Activated T-cell treated with anti-CD3 and anti-CD28 coated beads for 48 hours (primary cell): ENCODE data around the gene CHCHD2.
"Not testable (repeated sequence)": the region's sequence is repeated elsewhere in the genome, so short reads cannot be mapped to it uniquely, and the experiment has no call there.

Experiments
- DNase-seq: peaks from one replicate; pipeline ENCODE4 v3.0.0-alpha.2; 2020; ENCODE audit warnings: low read depth

Gene CHCHD2, protein sequence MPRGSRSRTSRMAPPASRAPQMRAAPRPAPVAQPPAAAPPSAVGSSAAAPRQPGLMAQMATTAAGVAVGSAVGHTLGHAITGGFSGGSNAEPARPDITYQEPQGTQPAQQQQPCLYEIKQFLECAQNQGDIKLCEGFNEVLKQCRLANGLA

DNA sequence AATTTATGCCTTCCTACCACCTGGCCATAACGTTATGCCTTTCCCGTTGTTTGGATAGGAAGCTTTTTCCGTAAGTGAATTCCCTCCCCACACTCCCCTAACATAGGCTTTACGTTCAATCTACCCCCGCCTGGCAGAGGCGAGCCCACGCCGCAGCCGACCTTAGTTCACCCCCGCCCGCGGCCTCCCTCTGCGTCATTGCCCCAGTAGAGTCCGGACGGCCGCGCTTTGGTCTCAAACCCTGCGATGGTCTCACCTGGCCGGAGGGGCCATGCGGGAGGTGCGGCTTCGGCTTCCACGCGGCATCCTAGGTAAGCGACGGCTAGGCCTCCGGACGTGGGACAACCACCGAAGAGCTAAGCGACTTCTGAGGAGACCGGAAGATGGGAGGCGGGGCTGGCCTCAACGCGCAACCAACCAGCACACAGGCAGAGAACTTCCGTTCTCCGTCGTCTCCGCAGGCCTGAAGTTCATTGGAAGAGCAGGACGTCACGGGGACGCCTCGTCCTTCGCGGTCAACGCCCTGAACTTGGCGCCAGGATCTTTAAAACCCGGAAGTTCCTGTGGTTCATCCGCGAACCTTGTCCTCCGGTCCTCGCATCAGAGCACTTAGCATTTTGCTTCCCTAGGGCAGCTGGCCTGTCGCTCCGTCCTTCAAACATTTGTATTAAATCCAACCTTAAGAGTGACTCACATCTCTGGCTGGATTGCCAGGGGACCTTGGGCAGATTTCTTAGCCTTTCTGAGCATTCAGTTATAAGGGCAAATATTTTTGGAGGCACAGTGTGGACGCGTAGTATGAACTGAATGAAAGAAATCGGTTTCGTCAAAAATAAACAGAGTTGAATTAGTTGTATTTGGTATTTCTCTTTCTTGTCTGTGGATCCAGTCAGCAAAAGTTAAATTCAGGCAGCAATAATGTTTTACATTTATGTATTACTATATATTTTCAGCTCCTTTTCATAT, at the start of gene CHCHD2:
TSS of gene CHCHD2 (minus strand) at position 369 of the 966 bp plus-strand sequence. CDS start at position 306, 63 bp downstream.
- peak; percentile 90 for DNase-seq

DNA sequence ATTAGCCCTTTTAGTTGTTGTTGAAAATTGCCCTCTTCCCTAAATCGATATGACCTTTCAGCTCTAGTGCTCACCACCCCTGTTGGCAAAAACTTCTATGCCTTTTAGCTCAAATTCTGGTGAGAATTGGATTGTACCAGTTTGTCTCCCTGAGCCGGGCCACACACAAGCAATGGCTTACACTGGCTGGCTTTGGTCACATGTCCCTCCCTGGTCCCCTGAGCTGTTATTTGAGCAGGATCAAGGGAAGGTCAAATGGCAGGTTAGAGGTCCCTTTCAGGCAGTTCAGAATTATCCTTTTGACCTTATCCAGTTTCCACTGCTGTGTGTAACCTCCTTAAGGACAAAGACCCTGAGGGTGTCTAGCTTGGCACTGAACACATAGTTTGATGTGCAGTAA, 24.8 kb upstream of the CHCHD2 start:
- not testable (repeated sequence) for DNase-seq

DNA sequence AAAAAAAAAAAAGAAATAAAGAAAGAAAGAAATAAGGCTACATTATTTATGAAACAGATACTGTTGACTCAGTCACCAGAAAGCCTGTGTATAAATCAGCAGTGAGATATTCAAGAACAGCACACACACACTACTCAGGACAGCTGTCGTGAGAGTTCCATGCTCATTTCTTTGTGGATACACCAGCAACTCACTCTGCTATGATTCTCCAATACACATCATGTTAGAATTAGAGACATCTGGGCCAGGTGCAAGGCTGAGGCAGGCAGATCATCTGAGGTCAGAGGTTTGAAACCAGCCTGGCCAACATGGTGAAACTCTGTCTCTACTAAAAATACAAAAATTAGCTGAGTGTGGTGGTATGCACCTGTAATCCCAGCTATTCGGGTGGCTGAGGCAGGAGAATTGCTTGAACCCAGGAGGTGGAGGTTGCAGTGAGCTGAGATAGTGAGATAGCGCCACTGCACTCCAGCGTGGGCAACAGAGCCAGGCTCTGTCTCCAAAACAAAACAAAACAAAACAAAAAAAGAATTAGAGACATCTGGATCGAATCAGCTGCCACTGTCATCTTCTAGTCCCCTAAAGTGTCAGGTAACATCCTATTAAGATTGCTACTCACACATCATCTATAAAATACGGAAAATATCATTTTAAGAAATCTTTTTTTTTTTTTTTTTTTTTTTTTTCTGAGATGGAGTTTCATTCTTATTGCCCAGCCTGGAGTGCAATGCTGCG, 21.1 kb upstream of the CHCHD2 start:
- DNase-seq: no peak

DNA sequence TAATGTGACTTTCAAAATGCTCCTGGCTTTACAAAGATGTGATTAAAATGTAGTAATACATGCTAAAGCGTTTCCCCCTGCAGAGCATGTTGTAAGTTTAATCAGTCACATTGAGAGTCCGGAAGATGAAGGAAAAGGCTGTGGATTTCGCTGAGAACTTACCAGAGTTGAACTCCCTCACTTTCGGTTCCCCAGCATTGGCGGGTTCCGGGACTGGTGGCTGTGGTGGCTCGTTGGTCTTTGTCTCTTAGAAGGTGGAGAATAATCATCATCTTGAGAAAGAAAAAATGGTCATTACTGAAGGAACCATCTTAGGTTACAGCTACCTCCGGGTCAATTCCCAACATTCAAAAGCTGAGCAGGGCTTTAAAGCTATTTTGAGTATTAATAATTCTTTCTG, 19.6 kb upstream of the CHCHD2 start:
- DNase-seq: no peak

DNA sequence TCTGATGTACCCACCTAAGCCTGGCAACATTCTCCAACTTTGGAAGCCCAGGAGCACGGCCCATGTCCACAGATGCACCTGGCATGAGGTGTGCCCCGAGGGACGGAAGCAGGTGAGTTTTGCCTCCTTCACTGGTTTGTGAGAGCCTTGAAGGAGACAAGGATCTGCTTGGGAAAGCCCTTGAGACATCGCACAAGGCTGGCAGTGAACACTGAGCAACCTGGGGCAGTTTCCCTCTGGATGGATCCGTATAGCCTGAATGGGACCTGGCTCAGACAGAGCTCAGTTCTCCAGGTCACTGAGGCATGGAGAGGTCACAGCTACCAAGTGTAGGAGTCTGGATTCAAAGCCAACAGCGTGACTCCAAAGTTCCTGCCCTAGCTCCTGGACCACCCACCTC, 18.7 kb upstream of the CHCHD2 start:
- DNase-seq: no peak

DNA sequence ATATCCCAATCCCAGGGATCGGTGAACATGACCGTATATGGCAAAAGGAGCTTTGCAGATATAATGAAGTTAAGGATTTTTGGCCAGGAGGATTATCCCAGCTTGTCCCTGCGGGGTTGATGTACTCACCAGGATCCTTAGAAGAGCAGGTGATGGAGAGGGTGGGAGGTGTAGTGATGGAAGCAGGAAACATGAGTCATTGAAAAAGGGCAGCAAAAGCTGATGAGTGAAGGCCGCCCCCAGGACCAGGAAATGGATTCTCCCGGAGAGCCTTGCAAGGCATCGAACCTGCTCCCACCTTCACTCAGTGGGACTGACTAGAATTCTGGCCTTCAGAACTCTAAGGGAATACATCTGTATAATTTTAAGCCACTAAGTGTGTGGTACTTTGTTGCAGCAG, 15.2 kb upstream of the CHCHD2 start:
- DNase-seq: no peak

DNA sequence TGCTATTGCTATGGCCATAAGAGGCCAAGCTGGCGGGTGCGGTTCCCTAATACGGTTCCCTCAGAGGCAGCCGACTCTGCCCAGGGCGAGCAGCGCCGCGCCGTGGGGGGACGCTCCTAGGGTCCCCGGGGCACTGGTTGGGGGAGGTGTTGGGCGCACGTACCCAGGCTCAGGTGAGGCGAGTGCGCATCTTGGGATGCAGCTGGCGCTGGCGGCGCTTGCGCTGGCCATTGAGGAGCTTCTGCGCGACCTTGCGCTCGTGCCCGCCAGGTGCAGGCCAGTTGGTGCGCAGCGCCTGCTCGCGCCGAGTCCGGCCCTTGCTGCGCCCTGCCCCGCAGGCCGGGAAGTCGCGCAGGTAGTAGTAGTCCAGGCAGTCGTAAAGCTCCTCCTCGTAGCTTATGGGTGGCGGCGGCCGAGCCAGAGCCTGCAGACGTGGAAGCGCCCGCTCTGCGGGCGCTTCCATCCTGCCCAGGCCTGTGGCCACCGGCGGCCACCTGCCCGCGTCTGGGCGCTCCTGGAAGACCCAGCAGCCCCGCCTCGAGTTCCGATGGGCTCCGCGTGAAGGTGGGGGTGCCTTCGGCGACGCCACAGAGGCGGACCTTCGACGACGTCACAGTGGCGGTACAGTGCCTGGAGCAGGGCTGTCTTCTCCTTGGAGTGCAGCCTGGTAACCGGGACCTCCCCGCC, 9.7 kb upstream of the CHCHD2 start, which contains the start of gene NUPR2:
TSS of gene NUPR2 (minus strand) at position 566 of the 687 bp plus-strand sequence. CDS start at position 463, 103 bp downstream.
- no peak for DNase-seq

DNA sequence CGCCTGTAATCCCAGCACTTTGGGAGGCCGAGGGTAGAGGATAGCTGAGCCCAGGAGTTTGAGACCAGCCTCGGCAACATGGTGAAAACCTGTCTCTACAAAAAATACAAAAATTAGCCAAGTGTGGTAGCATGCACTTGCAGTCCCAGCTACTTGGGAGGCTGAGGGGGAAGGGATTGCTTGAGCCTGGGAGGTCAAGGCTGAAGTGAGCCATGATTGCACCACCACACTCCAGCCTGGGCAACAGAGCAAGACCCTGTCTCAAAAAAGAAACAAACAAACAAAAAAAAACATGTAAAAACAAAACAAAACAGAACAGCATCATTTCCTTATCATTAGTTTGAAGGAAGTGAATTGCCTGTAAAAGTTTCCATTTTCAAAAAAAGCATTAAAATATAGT, 6.0 kb upstream of the CHCHD2 start:
- DNase-seq: not testable (repeated sequence)

DNA sequence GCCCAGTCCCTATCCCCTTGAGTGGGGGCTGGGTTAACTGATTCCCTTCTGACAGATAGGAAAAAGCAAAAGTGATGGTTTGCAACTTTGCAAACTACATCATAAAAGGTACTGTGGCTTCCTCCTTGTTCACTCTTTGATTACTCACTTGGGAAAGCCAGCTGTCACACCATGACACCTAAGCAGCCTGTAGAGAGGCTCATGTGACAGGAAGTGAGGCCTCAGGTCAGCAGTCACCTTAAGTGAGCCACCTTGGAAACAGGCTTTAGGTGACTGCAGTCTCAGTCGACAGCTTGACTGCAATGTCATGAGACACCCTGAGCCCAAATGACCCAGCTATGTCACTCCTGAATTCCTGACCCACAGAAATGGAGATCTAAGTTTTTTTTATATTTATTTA, 4.3 kb upstream of the CHCHD2 start:
- DNase-seq: no peak

DNA sequence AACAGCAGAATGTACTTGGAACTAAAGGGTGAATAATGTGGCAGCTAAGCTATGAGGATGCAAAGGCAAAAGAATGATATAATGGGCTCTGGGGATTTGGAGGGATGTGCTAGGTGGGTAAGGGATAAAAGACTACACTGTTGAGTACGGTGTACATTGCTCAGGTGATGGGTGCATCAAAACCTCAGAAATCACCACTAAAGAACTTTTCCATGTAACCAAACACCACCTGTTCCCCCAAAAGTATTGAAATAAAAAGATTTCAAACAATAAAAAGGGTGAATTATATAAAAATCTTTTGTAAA, 1.6 kb upstream of the CHCHD2 start:
- no peak for DNase-seq

DNA sequence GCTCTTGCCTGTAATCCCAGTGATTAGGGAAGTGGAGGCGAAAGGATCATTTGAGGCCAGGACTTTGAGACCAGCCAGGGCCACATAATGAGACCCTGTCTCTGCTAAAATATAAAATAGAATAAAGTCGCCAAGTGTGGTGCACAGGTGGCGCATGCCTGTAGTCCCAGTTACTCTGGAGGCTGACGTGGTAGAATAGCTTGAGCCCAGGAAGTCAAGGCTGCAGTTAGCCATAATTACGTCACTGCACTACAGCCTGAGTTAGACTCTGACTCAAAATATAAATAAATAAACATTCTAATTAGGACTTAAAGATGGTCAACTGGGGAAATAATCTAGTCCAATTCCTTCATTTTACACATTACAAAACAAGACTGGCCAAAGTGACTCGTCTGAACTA, 768 bp downstream of the CHCHD2 start:
- DNase-seq: no peak

DNA sequence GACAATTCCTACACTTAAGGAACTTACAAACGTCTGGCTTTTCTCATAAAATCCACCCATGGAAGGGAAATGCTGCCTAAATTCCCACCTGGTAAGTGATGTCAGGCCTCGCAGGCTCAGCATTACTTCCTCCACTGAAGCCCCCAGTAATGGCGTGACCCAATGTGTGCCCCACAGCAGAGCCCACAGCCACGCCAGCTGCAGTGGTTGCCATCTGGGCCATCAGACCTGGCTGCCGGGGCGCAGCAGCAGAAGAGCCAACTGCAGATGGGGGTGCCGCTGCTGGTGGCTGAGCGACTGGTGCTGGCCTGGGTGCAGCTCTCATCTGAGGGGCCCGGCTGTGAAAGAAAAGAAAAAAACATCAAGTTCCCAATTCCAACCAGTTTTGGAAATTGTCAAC, 2.1 kb downstream of the CHCHD2 start:
- not testable (repeated sequence) for DNase-seq

DNA sequence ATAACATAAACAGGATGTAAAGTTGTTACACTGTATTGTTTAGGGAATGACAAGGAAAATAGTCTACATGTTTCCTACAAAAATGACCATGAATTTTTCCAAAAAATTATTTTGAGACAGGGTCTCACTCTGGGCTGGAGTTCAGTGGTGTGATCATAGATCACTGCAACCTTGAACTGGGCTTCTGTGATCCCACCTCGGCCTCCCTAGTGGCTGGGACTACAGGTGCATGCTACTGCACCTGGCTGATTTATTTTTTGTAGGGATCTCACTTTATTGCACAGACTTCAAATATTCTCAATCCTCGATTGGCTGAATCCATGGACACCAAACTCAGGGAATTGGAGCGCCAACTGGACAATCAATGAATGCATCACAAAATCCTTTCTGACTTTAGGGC, 6.6 kb downstream of the CHCHD2 start:
- DNase-seq: no peak

DNA sequence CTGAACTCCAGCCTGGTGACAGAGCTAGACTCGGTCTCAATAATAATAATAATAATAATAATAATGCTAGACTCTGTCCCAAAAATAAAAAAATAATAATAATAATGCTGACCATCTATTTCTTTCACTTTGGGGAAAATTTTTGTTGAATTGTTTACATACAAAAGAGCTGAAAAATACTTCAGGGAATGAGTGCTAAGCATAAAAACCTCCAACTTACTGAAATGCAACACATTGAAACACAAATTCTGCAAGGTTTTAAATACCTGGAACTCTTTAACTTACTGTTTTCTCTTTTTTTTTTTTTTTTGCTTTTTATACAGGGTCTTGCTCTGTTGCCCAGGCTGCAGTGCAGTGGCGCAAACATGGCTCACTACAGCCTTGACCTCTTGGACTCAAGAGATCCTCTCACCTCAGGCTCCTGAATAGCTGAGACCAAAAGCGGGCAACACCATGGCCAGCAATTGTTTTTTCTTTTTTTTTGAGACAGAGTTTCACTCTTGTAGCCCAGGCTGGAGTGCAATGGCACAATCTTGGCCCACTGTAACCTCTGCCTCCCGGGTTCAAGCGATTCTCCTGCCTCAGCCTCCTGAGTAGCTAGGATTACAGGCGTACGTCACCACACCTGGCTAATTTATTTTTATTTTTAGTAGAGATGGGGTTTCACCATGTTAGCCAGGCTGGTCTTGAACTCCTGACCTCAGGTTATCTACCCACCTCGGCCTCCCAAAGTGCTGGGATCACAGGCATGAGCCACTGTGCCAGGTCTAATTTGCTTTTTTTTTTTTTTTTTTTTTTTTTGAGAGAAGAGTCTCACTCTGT, 7.9 kb downstream of the CHCHD2 start:
- DNase-seq: not testable (repeated sequence)

DNA sequence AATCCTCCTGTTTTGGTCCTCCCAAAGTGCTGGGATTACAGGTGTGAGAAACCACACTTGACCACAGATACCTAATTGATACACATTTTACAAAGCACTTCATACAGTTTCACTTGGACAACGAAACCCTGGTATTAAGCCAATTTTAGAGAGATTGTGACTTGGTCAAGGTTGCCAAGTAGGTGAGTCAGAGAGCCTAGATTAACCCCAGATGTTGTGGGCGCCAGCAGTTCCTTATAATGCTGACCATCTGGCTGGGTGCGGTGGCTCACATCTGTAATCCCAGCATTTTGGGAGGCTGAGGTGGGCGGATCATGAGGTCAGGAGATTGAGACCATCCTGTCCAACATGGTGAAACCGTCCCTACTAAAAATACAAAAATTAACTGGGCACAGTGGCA, 8.6 kb downstream of the CHCHD2 start:
- DNase-seq: no peak

DNA sequence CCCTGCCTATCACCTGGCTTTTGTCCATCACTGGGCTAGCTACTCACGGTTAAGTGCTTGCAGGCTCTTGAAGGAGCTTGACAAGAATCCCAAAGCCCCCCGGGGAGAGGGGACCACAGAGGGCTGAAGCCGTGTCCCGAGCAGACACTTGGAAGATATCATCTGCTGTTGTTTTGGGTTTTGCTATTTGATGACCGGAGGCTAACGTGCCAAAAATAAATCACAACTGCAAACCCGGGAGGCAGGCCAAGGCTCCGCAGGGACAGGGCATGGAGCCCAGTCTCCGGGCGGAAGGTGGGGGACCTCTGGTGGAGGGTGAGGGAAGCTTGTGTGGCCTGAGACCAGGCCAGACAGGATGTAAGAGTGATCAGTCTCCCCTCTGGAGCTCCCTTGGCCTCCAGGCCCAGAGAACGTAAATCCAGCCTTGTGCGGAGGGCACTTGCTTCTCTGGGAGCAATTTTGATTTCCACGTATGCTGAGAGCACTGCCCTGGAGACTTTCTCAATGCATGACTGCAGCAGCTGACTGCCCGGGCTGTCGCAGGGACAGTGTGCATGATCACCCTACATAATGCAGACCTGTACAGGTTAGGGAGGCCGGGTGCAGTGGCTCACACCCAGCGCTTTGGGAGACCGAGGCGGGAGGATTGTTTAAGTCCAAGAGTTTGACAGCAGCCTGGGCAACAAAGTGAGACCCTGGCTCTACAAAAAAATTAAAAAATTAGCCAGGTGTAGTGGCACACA, 13.3 kb downstream of the CHCHD2 start, which contains the start of gene PHKG1:
TSS of gene PHKG1 (minus strand) at position 164 of the 743 bp plus-strand sequence. CDS start 4,011 bp downstream, outside the sequence.
- DNase-seq: no peak

DNA sequence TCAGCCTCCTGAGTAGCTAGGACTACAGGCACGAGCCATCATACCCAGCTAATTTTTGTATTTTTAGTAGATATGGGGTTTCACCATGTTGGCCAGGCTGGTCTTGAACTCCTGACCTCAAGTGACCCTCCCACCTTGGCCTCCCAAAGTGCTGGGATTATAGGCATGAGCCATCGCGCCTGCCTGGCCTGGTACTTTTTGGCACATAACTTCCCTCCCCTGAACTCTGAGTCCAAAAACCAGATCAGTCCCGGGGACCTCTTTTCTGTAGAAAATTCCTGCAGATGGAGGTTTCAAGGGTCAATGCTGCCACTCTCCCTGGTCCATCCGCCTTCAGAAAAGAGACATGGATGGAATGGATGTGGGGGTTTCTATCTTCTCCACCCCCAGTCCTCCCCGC, 13.9 kb downstream of the CHCHD2 start:
- not testable (repeated sequence) for DNase-seq

DNA sequence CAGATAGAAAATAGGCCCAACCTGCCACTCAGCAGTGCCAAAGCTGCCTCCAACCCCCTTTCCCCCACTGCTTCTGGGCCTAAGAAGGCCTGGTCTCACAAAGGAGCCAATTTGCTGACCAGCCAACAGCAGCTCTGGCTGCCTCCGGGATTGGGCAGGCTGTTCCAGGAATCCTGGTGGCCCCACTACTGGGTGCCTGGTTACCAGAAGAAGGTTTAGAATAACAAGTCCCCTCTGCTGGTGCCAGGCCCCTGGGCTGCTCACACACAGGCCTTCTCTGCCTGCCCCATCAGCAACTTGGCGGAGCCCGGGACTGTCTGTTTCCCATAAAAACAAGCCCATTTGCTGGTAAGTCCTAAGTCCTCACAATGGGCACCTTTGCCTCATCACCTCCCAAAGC, 14.7 kb downstream of the CHCHD2 start:
- no peak for DNase-seq

DNA sequence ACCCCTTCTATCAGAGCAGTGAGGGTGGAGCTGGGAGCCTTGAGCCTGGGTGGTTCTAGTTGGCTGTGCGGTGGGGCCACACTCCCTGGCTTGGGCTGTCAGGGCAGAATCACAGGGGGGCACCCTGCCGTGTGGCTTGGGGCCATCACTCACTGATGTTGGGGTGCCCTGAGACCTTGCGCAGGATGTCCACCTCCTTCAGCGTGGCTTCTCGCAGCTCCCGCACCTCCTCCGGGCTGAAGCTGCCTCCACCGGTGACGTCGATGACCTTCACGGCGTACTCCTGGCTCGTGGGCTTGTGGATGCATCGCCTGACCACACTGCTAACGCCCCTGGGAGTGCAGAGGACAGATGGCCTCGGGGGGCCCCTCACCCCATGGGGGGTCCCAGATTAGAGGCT, 18.8 kb downstream of the CHCHD2 start:
- DNase-seq: no peak

DNA sequence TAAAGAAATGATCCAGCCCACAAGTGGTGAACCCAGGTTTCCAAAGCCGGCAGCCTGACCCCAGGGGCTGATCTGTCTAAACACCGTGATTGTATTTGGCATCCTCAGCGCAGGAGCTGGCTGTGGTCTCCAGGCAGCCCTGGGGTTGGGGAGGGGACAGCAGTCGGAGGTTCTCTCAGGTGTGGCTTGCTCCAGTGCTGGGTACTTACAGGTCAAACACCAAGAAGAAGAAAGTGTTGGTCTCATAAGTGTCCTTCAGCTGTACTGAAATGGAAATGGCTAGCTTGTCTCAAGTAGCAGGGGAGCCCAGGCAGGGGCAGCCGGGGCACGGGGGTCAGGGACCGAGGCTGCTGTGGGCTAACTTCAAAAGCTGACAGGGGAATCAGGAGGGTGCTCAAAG, 19.5 kb downstream of the CHCHD2 start:
- DNase-seq: no peak
